Measurements from ENCODE around the gene SLC6A8.

SLC6A8 gene

GRCh38 chrX:153687121-153688039, at the start of gene SLC6A8:
SLC6A8 (plus strand) TSS chrX:153687926; CDS start chrX:153688575, 649 bp downstream.
- no peak for DNase-seq

DNA sequence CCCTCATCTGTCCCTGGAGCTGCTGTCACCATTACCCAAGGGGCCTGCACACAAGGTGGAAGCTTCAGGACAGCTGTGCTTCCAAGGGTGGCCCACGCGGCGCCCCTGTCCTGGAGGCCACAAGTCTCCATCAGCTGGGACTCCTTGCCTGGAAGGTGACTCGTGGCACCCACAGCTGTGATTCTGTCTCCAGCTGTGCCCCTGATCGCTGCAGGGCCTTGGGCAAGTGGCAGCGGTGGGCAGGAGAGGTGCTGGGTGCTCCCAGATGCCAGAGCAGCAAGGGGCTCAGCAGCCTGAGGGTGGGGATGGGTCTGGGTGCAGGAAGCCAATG, 49.7 kb upstream of the SLC6A8 start:
- DNase-seq: no peak

GRCh38 chrX:153638436-153639176, 49.1 kb upstream of the SLC6A8 start:
- no peak for DNase-seq

- no peak for DNase-seq
Observed at GRCh38 chrX:153639177-153640044, 48.3 kb upstream of the SLC6A8 start.

DNA sequence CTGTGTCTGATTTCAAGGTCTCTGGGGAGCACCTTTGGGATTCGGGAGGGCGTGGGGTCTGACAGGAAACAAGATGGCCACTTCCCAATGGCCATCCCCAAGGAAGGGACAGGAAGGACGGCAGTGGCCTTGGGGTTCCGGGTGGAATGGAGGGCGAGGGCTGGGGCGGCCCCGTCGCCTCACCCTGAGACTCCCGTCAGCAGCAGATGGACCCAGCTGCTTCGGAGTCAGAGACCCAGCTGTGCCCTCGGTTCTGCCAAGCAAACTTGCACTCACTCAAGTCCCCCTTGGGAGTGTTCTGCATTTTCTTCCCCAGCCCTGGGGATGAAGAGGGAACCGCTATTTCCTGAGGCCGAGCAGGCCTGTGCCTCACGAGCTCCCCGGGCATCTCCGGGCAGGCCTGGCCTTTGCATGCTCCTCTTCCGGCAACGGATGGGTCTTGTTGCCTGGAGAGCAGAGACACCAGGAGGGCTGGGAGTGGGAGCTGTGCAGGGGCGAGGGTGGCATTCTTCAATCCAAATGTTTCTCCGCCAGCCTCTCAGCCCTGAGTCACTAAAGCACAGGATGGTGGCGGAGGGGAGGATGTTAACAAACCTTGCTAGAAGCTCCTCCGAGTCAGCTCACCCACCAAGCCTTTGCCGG, 47.6 kb upstream of the SLC6A8 start:
- DNase-seq: no peak

GRCh38 chrX:153640736-153641575, 46.8 kb upstream of the SLC6A8 start:
- no peak for DNase-seq

GRCh38 chrX:153641627-153642026, 46.1 kb upstream of the SLC6A8 start:
- DNase-seq: no peak

DNA sequence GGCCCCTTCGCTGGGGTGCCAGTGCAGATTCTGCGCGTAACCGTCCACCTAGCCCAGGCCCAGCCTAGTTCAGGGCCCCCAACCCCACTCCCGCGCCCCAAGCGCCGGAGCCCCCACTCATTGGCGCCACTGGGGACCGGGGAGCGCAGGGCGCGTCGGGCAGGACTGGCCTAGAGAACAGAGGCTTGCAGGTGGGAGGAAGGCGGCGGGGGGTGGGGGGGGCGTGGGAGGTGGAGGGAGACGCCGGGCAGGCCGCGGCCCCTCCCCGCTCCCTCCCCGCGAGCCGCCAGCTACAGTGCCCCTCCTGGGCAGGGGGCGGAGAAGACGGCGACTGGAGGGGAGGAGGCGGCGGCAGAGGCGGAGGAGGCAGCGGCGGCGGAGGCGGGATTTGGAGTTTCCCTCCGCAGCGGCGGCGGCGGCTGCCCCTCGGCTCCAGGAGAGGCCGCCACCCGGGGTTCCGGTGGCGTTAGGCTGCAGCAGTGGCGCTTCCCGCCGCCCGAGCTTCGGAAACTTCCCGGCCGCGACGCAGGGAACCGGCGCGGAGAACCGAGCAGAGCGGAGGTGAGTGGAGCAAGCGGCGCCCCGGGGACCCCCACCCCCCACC, 45.6 kb upstream of the SLC6A8 start:
- no peak for DNase-seq

DNA sequence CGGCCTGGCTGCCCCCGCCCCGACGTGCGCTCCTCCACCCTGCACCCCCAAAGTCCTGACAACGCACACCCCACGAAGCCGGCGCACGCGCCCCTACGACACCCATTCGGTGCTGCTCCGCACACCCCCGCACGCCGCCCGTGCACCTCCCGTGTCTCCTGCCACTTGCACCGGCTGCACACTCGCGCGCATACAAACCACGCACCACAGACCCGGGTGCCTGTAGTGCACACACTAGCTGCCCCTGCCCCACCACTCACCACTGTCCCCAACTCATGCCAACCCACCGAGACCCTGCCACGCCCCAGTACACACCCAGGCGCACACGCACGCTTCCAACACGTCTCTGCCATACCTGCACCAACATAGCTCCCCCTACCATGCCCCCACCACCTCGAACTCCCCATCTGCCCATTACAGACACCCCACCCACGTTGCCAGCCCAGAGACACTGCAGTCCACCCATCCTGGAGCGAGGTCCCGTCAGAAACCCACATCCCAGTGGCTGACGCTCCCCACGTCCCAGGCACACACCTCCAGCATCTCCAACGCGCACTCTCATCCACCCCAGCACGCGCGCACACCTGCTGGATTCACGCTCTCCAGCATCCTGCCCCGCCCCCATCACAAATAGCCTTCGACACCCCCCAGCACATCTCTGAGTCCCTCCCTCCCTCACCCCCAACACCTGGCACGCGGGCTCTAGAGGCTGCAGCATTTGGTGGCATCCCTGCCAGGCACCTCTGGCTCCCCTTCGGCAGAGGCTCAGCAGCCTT, 44.9 kb upstream of the SLC6A8 start:
- DNase-seq: no peak

GRCh38 chrX:153643431-153644351, 44.0 kb upstream of the SLC6A8 start:
- no peak for DNase-seq

DNA sequence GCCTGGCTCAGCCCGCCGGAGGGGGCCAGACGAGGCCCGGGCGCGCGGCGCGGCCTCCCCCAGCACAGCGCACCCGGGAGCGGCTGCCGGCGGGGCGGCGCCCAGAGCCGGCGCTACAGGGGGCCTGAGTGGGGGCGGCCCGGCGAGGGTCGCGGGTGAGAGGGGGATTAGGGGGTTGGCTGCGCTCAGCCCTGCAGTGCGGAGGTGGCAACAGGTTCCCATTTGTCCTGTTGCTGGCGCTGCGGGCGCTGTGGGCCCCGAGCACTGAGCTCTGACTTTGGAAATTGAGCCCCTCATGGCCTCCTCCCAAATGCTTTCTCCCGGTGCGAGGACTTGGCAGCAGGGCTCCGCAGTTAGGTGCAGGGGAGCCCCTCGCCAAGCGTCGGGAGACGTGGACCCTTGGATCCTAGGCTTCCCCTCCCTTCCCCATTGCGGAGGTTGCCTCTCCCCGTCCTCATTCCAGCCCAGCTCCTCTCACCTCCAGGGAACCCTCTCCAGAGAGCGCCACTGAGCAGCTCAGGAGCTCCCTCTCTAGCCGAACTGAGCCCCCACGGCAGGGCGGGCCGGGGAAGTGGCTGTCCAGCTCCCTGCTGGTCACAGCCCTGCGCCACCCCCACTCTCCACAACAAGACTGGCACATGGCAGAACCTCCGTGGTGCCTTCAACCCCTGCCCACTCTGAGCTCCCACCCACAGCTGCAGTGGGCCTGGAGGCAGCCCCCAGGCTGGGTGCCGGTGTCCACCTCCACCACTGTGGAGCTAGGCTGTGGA, 43.2 kb upstream of the SLC6A8 start:
- no peak for DNase-seq

DNA sequence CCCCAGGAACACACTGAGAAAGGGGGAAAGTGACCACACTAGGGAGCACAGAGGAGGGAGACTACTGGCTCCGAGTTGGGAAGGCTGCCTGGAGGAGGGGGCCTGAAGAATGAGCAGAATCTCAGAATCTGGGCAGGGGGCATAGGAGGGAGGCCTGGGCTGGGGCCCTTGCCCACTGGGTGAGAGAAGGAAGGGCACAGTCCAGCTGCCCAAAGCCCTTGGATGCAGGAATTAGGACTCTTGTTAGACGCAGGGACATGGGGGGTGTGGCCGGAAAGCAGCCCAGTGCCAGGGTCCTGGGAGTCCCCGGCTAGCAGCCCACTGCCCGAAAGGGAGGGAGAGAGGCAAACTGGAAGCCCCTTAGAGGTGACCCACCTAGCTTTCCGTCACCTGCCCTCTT, 42.6 kb upstream of the SLC6A8 start:
- DNase-seq: no peak

DNA sequence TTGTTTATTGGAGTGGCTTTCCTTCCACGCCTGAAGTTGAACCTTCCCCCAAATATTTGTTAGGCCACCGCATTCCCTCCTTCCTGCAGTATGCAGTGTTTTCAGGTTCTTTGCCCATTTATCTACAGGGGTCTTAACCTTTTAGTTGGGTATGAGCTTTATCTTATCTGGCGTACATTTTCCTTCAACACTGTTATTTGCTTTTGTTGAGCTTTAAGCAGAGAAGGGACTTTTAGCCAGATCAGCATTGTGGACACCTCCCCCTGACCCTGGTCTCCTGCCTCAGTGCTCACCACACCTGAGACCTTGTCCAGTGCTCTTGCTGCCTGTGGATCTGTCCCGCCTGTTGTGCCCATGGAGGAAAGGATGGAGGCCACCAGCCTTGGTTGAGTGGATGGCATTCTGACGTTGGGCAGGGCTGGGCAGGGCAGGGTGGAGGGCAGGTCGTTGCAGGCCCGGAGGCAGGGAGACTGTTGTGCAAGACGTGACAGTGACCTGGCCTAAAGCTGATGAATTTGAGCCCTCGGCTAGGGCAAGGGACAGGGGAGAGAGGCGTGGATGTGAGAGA, 41.7 kb upstream of the SLC6A8 start:
- no peak for DNase-seq

DNA sequence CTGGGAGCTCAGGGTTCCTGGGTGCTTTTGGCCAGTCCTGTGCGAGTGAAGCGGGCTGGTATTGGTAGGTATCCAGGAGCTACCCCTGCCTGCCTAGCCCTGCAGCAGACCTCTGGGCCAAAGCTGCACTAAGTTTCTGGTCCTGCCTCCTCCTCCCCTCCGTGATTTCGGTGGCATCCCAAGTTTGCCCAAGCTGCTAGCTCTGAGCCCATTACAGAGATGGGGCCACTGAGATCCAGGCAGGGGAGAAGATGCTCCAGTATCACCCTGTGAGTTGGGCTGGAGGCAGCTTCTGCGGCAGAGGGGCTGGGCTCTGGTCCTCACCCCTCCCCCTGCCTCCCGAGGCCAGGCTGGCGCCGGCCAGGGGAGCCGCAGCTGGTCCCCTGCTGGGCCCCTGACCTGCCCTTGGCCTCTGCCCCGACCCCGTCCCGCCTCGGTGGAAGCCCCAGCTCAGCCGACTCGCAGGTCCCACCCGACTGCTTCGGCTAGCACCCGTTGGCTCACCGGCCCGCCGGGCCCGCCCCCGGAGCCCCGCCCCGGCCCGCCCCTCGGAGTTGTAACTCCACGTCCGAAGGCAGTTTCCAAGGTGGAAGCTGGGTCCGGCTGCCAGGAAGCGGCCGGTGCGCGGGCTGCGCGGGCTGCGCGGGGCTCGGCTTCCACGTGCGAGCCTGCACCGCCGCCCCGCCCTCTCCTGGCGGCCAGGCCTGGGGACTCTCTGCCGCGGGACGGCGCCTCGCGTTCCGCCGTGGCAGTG, 40.9 kb upstream of the SLC6A8 start, which contains the start of gene DUSP9:
Gene DUSP9, plus strand, starts transcription at position 584 of the 754 bp plus-strand sequence. CDS start 751 bp downstream, outside the sequence.
- DNase-seq: no peak

DNA sequence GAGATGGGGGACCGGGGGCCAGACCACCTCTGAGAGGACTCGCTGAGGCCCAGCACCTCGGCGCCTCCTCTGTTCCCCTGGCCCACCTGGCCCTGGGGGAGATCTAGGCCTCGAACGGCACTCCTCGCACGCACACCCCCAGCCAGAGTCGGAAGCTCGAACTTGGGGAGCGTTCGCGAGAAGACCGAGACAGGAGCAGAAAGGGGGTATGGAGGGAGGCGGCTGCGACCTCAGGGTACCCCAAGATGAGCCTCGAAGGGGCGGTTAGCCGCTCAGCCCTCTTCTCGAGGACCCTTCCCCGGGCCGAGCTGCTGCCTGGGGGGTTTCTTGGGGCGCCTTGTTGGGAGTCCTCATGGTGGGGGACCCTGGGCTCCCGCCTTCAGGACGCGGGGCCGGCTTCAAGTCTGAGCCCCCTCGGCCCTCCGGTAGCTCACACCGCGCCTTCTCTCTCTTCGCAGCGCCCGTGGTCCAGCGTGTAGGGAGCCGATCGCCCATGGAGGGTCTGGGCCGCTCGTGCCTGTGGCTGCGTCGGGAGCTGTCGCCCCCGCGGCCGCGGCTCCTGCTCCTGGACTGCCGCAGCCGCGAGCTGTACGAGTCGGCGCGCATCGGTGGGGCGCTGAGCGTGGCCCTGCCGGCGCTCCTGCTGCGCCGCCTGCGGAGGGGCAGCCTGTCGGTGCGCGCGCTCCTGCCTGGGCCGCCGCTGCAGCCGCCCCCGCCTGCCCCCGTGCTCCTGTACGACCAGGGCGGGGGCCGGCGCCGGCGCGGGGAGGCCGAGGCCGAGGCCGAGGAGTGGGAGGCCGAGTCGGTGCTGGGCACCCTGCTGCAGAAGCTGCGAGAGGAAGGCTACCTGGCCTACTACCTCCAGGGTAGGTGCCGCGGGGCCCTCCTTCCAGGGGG, 40.0 kb upstream of the SLC6A8 start:
- DNase-seq: no peak

Measured in KG1 (cell line).